ENCODE measurements around the gene KANK2.

KANK2 gene

DNA sequence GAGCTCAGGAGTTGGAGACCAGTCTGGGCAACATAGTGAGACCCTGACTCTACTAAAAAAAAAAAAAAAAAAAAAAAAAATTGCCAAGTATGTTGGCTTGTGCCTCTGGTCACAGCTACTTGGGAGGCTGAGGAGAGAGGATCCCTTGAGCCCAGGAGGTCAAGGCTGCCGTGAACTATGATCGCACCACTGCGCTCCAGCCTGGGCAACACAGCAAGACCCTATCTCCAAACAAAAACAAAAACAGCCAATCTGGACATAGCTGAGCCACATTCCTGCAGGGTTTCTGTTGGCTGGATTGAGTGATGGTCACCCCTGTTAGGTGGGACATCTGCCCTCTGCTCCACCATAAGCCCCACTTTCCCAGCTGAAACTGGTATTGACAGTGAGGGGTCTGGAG lies 28.5 kb upstream of the KANK2 start:
- DNase-seq (ENCODE audit: low spot score) = no peak

DNA sequence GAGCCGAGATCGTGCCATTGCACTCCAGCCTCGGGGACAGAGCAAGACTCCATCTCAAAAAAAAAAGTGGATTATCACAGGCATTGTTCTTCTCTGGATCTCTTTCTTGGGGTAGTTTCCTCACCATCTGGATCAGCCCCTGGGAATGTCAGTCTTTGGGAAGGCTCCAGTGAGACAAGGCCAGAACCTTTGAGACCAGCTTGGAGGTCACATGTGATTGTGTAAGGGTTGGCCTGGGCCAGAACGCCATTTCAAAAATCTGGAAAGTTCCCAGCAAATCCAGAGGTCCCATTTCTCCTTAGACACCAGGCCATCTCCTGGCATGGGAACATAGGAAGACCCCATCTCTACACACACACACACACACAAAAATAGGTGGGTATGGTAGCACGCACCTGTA lies 27.8 kb upstream of the KANK2 start:
- no peak for DNase-seq (ENCODE audit: low spot score)

DNA sequence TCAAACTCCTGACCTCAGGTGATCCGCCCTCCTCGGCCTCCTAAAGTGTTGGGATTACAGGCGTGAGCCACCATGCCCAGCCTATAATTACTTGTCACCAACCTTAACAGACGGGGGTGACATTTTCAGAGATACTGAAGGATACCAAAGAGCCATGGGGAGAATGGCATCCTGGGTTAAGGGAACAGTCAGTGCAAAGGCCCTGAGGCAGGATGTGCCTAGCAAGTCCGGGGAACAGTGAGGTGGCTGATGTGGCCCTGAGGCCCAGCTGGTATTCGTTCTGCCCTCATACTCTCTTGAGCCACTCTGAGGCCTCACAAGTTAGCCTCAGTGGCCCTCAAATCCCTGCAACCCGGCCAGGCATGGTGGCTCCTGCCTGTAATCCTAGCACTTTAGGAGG lies 27.1 kb upstream of the KANK2 start:
- no peak for DNase-seq (ENCODE audit: low spot score)

DNA sequence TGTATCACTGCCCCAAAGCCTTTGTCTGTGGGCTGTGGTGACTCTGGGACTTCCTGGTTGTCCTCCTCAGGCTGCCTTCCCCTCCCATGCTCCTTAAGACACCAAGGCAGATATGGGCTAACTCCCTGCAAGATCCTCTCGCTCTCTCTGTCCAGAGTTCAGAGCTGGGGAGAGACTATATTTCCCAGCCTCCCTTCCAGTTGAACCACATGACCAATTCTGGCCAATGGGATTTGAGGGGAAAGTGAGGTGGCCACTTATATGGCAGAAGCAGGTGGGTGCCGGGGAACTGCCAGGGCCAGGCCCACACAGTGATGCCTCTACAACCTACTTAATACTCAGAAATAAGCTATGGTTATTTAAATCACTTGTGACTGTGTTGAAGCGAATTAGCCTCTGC lies 25.9 kb upstream of the KANK2 start:
- DNase-seq (ENCODE audit: low spot score) = no peak

DNA sequence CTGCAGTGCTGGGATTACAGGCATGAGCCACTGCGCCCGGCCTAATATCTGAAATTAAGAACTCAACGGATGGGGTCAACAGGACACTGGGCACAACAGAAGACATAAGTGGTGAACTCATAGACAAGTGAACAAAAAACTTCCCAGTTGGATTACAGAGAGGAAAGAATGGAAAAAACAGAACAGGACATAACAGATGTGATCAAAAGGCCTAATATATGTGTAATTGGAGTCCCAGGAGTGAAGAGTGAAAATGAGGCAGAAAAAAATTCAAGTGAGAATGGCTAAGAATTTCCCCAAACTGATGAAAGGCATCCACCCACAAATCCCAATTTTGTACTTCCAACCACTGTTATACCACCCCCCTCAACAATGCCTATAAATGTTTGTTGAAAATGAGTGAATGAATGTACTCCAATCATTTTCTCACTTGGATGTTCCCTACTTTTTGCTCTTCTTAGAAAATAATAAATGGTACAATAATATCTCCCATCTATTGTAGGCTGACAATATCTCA lies 23.8 kb upstream of the KANK2 start:
- DNase-seq (ENCODE audit: low spot score) = no peak

DNA sequence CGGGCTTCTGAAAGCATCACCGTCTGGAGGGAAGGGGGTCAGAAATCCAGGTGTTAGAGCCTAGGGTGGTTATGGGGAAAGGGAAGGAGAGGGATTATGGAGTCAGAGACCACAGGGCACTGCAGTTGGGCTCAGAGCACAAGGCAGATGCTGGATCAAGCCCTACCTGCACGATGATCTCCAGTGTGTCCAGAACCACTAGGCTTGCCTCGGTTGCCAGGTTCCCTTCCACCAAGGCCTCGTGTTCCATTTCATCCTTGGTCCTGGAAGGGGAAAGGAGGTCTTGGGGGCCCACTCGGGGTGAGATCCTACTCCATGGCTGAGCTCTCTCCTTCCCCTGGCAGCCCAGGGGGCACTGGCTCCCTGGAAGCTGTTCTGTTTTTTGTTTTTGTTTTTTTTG lies 17.0 kb upstream of the KANK2 start:
- no peak for DNase-seq (ENCODE audit: low spot score)

DNA sequence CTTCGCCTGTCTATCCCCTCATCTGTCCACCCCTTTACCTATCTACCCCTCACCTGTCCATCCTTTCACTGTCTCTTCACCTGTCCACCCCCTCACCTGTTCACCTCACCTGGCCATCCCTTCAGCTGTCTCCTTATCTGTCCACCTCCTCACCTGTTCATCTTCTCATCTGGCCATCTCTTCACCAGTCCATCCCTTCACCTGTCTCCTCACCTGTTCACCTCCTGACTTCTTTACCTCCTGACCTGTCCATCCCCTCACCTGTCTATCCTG lies 13.2 kb upstream of the KANK2 start:
- DNase-seq (ENCODE audit: low spot score) = no peak

DNA sequence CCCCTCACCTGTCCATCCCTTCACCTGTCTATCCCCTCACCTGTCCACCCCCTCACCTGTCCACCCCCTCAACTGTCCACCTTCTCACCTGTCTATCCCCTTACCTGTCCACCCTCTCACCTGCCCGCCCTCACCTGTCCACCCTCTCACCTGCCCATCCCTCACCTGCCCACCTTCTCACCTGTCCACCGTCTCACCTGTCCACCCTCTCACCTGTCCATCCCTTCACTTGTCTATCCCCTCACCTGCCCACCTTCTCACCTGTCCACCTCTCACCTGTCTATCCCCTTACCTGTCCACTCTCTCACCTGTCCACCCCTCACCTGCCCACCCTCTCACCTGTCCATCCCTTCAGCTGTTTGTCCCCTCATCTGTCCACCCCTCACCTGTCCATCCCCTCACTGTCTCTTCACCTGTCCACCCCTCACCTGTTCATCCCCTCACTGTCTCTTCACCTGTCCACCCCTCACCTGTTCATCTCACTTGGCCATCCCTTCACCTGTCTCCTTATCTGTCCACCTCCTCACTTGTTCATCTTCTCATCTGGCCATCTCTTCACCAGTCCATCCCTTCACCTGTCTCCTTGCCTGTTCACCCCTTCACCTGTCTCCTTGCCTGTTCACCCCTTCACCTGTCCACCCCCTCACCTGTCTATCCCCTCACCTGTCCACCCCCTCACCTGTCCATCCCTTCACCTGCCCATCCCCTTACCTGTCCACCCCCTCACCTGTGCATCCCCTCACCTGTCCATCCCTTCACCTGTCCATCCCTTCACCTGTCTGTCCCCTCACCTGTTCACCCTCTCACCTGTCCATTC lies 12.7 kb upstream of the KANK2 start:
- no peak for DNase-seq (ENCODE audit: low spot score)

DNA sequence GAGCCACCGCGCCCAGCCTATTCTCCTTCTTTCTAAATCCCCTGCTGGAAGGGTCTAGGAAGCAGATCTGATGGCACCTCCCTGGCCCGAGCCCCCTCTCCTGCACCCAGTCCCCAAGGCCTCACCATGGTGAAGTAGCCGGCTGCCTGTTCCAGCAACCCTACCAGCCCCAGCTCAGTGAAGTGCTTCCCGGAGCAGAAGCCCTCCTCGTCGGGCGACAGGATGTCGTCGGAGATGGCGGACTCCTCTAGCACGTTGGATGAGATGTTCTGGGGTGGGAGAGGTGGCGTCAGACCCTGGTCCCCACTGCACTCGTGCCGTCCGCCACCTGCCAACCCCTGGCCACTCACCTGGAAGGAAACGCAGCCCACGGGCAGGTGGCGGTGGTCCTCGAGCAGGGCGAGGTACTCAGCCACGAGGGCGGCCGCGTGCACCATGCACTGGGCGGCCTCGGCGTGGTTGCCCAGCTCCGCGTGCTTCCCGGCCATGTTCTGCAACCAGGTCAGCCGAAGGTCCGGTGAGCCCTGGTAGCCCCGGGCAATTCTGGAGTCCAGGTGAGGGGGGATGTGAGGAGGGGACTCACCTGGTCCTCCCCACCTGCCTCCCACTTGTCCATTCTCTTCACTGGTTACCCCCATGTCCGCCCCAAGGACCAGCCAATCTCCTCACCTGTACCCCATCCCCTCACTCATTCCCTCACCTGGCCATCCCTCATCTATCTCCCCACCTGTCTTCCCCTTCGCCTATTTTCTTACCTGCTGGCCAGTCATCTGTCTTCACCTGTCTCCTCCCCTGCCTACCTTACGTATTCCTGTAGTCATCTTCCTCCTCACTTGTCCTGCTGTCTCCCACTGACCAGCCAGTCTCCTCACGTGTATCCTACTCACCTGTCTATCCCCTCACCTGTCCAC lies 11.5 kb upstream of the KANK2 start:
- no peak for DNase-seq (ENCODE audit: low spot score)

DNA sequence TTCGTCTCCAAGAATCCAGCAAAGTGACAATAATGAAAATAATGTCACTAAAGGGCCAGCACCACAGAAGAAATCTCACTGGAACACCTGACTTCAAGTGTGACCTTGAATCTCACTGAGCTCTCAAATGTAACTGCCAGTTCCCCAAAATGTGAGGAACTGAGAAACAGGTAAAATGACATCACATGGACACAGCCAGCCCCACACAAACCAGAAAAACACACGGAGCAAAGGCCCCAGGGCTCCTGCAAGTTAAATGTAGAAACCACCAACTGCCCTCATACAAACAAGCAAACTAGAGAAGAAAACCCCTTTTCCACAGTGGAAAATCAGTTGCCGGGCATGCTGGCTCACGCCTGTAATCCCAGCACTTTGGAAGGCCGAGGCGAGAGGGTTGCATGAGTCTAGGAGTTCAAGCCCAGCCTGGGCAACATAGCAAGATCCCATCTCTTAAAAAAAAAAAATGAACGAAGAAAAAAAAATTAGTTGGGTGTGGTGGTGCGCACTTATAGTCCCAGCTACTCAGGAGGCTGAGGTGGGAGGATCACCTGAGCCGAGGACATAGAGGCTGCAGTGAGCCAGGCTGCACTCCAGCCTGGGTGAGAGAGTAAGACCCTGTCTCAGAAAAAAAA lies 8.7 kb upstream of the KANK2 start:
- no peak for DNase-seq (ENCODE audit: low spot score)

DNA sequence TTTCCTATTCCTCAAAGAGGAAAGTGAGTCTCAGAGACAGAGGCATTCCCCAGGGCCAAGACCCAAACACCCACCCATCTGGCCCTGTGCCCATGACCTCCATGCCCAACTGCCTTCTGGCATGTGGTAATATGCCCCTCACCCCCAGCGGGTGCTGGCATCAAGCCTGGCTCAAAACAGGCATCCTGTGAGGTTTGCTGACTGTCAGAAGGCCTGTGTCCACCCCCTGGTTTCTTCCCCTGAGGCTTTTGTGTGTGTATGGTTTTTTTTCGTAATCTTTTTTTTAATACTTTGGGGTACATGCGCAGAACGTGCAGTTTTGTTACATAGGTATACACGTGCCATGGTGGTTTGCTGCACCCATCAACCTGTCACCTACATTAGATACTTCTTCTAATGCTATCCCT lies 7.6 kb upstream of the KANK2 start:
- no peak for DNase-seq (ENCODE audit: low spot score)

DNA sequence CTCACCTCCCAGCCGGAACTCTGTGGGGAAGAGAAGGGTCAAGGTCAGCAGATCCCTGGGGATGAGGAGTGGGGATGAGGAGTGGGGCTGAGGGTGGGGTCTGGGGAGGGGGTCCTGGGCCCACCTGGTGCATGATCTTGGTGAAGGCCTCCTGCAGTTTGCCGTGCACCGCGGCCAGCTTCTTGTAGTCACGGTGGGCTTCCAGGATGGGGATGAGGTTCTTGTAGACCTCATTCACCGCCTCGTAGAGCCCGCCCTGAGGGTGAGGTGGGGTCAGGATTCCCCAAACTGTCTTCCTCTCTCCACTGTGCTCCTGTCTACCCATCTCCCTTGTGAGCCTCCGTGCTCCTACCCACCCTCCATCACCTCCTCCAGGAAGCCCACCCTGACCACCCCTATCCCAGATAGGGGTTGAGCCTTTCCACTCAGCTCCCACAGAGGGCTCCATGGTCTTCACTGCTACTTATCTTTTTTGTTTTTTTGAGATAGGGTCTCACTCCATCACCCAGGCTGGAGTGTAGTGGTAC lies 6.8 kb upstream of the KANK2 start:
- no peak for DNase-seq (ENCODE audit: low spot score)

DNA sequence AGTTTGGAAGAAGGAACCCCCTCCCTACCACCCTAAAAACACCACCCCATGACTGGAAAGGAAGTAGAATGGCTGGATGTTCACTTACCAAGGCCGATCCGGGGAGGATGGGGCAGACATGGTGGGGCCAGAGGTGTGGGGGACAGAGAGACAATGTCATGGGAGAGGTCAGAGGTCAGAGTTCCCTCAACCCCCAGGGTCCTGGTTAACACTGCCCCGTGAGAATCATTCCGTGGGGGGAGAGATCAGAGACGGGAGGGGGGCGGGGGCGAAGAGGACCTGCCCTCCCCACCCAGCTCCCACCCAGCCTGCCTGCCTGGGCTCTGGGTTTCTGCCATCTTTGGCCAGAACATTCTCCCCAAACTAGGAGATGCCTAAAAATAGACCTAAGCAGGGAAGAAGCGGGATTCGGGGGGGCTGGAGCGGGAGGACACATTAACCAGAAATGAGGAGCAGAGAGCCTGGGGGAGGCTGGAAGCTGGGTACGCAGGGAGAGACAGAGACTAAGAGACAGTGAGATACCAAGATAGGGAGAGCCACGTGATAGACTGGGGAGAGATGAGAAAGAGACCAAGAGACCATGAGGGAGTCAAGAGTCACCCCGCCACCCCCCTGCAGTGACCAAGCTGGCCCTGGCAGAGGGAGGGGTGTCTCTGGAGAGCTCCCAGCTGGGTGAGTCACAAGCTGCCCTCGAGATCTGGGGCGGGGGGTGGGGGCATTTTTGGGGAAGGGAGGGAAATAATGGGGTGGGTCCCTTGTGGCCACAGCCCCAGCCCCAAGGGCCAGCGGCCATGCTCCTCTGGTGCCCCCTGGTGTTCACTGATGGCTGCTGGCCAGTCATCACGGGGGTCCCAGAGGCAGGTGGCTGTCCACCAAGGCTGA lies 6.1 kb upstream of the KANK2 start:
- peak; percentile 13 for DNase-seq (ENCODE audit: low spot score)

DNA sequence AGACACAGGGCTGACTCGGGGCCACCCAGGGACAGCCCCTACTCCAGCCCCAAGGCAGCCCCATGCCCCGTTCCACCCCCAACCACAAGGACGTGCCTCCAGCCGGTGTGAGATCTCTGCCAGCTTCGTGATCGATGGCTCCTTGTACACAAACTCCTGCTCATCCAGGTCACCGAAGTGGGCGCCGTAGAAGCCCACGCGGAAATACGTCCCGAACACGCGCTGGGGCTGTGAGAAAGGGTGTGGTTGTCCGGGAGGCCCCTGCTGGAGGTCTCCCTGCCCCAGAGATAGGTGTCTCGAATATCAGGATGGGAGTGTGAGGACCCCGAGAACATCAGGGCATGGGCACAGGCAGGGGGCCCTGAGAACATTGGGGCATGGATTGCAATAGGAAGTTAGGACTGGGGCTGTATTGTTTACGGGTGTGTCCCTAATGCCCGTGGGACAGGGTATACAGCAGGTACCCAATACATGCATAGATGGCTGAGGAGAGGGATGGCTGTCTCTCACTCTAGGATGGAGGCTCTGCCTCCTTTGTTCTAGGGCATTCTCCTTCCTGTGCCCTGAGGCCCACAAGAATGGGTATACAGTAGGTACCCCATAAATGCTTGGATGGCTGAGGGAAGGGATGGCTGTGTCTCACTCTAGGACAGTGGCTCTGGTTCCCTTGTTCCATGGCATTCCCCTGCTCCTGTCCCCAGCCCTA lies 5.3 kb upstream of the KANK2 start:
- DNase-seq (ENCODE audit: low spot score) = no peak

DNA sequence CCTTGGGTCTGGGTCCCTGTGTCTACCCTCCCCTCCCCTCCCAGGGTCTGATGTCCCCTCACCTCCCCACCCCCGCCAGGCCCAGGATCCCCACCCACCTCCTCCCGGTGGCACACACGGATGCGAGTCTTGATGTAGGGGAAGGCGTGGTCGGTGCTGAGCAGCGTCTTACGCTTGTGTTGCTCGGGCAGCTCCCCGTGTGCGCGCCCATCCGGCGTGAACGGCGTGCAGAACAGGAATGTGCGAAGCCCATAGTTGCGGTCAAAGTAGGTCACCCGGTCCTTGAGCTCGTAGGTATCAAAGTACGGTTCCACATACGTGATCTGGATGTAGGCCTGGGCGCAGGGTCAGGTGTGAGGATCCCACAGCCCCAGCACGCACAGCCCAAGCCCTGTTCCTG lies 4.4 kb upstream of the KANK2 start:
- no peak for DNase-seq (ENCODE audit: low spot score)

DNA sequence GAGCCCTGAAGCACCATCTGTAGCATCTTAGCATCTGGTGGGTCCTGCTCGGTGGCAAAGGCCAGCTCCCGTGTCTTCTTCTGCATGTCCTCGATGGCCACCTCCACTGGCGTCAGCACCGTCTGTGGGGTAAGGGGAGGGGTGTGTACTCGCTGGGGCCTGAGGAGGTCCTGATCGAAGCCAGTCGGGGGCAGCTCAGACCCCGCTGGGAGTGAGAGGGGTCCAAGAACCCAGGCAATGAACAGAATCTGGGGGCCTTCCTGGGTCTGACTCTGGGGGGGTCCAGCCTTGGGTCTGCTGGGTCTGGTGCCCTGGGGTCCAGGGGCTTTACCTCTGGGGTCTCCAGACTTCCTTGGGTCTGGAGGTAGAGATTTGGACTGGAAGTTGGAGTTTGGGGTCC lies 3.6 kb upstream of the KANK2 start:
- no peak for DNase-seq (ENCODE audit: low spot score)

DNA sequence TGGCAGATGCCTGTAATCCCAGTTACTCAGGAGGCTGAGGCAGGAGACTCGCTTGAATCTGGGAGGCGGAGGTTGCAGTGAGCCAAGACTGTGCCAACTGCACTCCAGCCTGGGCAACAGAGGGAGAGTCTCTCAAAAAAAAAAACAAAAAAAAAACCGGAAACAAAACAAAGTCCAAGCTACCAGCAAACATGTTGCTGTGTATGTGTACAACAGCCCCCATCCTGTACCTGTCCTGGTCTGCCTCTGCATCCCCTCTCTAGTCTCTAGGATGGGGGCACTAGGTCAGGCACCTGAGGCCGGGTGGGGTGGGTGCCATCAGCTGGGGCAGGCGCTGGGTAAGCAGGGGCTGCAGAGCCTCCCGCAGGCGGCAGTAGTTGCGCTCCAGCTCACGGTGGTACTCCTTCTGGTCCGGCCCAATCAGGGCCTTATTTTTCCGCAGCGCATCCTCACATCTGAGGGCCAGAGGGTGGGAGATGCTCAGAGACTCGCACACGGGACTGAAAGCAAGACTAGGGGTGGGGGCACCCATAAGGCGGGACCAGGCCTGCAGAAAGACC lies 2.8 kb upstream of the KANK2 start:
- DNase-seq (ENCODE audit: low spot score) = no peak

DNA sequence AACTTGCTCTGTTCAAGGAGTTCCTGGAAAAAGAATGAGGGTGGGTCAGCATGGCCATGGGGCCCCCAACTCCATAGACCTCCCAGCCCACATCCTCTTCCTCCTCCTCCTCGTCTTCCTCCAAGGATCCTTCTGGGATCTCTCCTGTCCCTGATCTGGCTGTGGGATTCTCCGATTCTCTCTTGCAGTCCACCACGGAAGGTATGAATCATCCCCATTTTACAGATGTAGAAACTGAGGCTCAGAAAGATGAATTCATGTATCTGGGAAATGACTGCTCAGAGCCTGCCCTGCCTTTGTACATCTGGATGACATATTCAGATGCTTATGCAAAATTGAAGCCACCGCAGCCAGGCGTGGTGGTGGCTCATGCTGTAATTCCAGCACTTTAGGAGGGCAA lies 2.2 kb upstream of the KANK2 start:
- DNase-seq (ENCODE audit: low spot score) = no peak

DNA sequence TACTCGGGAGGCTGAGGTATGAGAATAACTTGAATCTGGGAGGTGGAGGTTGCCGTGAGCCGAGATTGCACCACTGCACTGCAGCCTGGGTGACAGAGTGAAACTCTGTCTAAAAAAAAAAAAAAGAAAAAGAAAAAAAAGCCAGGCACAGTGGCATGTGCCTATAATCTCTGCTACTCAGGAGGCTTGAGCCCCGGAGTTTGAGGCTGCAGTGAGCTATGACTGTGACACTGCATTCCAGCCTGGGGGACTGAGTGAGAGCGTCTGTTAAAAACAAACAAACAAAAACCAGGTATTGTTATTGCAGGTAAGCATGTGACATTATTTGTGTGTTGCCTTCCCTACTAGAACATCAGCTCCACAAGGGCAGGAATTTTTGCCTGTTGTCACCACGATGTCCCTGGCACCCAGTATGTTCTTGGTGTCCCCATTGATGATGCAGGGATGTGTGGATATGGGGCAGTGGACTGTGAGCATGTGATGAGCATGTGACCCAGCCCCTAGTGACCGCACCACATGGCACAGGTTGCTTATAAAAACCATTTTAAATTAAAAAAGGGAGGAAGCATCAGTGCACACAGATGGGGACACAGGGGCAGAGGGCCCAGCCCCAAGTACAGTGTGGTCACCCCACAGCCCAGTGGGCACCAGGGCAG lies 1.6 kb upstream of the KANK2 start:
- DNase-seq (ENCODE audit: low spot score) = no peak

DNA sequence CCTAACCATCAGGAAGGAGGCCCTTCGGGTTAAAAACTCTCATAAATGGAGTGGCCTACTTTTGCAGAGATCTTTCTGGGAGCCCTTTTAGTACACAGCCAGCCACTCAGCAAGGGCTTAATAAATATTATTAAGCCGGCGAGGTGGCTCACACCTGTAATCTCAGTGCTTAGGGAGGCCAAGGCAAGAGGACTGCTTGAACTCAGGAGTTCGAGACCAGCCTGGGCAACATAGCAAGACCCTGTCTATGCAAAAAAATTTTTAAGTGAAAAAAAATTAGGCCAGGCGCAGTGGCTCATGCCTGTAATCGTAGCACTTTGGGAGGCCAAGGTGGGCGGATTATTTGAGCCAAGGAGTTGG lies 810 bp upstream of the KANK2 start:
- no peak for DNase-seq (ENCODE audit: low spot score)

All from CD4-positive, alpha-beta T cell treated with Interleukin-6 at 100 ng/mL for 8 hours (primary cell).